SK-N-SH (cell line): Measurements from ENCODE around the gene PDE8A.

Source experiments
- CTCF ChIP-seq: fragments of 200-600 bp; sonication (generic); IDR thresholded peaks from 2 replicates; pipeline ENCODE4 v1.6.1; 2017; ENCODE audit warnings: antibody characterized with exemption, mild to moderate bottlenecking, moderate library complexity
- EP300 ChIP-seq, 2 experiments: IDR thresholded peaks; 2 replicates each; pipeline versions ENCODE4 v1.4.0 to v1.6.1; 2012; ENCODE audit warnings: borderline replicate concordance in 1 of 2, low read depth in 1 of 2, low read length in 1 of 2
- FOXJ3 ChIP-seq: sonication (generic); formaldehyde crosslinking; IDR thresholded peaks from 2 replicates; pipeline ENCODE4 v1.5.1; 2020; ENCODE audit warnings: mild to moderate bottlenecking, missing genetic modification reagents
- GABPA ChIP-seq: IDR thresholded peaks from 2 replicates; pipeline ENCODE4 v1.4.0; 2012; ENCODE audit warnings: low read depth, mild to moderate bottlenecking
- JUND ChIP-seq: IDR thresholded peaks from 2 replicates; pipeline ENCODE4 v1.4.0; 2012
- MAX ChIP-seq: IDR thresholded peaks from 2 replicates; pipeline ENCODE4 v1.4.0; 2012; ENCODE audit warnings: low read depth
- POLR2AphosphoS5 ChIP-seq: IDR thresholded peaks from 2 replicates; pipeline ENCODE4 v1.6.1; 2012; ENCODE audit warnings: low read depth, low read length
- RAD21 ChIP-seq: IDR thresholded peaks from 2 replicates; pipeline ENCODE4 v1.6.1; 2012; ENCODE audit warnings: mild to moderate bottlenecking, low read length
- RFX5 ChIP-seq: IDR thresholded peaks from 2 replicates; pipeline ENCODE4 v1.6.1; 2012; ENCODE audit warnings: mild to moderate bottlenecking, improper control_type of control experiment, low read length
- TAF1 ChIP-seq: IDR thresholded peaks from 2 replicates; pipeline ENCODE4 v1.6.1; 2012; ENCODE audit warnings: low read depth, mild to moderate bottlenecking, low read length, moderate library complexity, borderline replicate concordance
- TCF12 ChIP-seq: IDR thresholded peaks from 2 replicates; pipeline ENCODE4 v1.4.0; 2012
- USF2 ChIP-seq: fragments of 150-350 bp; IDR thresholded peaks from 2 replicates; pipeline ENCODE4 v1.6.1; 2017; ENCODE audit warnings: antibody characterized with exemption, low read length, low read depth, borderline replicate concordance
- YY1 ChIP-seq: IDR thresholded peaks from 2 replicates; pipeline ENCODE4 v1.4.0; 2012; ENCODE audit warnings: low read depth, mild to moderate bottlenecking
- ZBTB33 ChIP-seq: IDR thresholded peaks from 2 replicates; pipeline ENCODE4 v1.4.0; 2012; ENCODE audit warnings: low read depth, borderline replicate concordance

GRCh38 chr15:85141726-85142125 lies 160.1 kb downstream of the PDE8A start:
- no peak for TF ChIP-seq ZBTB33
- no peak for TF ChIP-seq POLR2AphosphoS5
- TF ChIP-seq MAX, result no peak
- TF ChIP-seq FOXJ3 (CRISPR knock-in tag), result no peak
- no peak for TF ChIP-seq USF2
- TF ChIP-seq TCF12, result no peak
- TF ChIP-seq CTCF, result no peak
- no peak for TF ChIP-seq GABPA
- TF ChIP-seq TAF1, result no peak
- TF ChIP-seq RAD21, result no peak
- TF ChIP-seq RFX5, result no peak
- TF ChIP-seq EP300 (IDR thresholded peaks at IDR 0.05; ENCODE audit: borderline replicate concordance in 1 of 2, low read depth in 1 of 2, low read length in 1 of 2), result no peak
- no peak for TF ChIP-seq YY1
- TF ChIP-seq JUND, result no peak
